SIG-M5 (cell line): ENCODE data around the gene TAAR2.
"Not testable (repeated sequence)": the region's sequence is repeated elsewhere in the genome, so short reads cannot be mapped to it uniquely, and the experiment has no call there.

Source experiments
- DNase-seq: peaks from one replicate; lab custom pipeline; 2025; lab: John Stamatoyannopoulos, UW

The TAAR2 gene

DNA sequence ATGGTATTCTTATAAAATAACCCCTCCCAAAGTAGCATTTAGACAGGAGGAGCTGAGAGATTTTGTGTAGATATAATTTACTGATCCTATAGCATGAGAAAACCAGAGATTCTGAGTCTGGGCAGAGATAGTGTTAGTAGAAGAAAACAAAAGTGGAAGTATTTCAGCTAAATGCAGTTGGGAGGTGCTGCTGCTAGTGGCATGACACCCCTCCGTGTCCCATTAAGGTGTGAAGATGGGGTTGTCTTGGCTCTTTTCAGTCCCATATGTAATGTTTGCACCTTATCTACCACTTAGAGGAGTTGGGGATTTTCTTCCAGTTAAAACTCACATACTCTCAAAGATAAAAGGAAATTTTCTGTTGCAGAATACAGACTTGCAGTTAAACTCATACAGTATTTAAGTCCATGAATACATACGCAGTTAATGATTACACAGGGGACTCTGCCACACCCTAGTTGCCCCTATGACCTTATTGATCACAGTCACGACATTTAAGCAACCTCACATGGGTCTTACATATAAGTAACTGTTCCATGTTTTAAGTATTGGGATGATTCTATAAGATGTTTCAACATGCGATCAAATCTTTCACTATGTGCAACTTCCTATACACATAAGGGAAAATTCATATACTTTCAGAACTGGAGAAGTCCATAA lies 11.5 kb downstream of the TAAR2 start:
- DNase-seq: no peak

DNA sequence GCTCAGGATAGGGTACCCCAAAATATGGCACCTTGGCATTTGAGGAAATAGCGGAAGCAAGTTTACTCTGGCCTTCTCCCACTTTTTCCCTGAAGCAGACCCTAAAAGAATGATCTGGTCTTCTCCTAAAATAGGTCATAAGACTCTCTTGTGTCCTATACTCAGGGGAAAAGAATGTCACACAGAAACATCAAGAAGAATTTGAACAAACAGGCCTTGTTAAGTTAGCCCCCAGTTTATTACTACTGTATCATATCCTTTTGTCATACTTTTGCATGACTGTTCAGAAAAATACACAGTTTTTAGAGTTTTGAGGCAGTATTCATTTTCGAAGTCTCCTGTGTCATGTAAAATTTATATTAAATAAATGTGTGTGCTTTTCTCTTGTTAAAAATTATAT lies 12.5 kb downstream of the TAAR2 start:
- no peak for DNase-seq

DNA sequence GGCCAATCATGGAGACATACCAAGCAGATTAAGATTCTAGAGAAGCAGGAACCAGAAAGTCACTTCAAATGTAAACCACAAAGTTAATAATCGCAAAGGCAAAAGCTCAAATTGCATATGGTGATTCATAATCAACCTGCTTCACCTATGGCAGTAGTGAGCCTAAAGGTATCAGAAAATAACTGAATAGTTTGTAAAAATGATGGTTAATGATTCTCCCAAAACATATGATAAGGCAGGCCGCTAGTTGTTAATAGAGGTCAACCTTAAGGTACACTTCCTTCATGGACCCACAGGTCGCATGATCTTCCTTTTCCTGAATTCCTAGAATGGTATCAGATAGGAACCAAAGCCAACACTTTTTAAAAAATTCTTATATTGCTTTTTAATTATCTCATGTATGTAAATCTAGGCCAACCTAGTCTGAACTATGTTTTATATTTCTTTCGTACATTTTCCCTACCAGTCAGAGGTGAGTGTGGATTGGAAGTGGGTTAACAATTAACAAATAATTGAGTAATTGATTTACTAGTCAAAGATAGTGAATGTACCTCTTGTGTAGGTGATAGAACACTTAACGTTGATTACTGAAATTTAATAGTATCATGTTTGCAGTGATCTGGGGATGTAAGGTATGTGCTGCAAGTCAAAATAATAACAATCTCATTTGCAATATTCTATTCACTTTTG lies 16.4 kb downstream of the TAAR2 start:
- no peak for DNase-seq

DNA sequence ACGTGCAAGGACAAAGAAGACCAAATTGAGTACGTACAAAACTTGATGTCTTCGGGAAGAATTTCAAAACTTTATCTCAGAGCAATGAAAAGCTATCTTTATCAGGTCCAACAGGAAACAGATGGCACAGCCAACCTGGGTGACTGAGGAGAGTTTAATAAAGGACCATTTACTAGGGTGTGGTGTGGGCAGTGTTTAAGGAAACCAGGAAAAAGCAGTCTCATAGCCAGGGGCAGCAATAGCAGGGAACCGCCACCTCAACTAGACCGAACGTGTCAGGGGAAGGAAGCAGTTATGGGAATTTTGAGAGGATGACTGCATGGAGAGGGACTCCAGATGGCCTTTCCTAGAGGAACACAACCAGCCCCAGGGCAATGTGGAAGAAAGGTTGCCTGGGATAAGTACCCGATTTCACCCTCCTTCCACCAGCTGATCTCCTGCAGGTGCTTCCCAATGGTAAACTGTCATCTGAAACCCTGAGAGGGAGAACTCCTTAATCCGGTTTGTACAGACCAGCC lies 19.4 kb downstream of the TAAR2 start:
- DNase-seq: no peak

DNA sequence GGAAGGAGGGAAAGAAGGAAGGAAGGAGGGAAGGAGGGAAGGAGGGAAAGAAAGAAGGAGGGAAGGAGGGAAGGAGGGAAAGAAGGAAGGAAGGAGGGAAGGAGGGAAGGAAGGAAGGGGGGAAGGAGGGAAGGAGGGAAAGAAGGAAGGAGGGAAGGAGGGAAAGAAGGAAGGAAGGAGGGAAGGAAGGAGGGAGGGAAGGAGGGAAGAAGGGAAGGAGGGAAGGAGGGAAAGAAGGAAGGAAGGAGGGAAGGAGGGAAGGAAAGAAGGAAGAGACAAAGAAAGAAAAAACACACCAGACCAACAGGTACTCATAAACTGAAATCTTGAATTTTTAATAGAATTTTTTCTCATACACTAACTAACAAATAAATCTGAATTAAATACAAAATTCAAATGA lies 23.2 kb downstream of the TAAR2 start:
- DNase-seq: not testable (repeated sequence)

DNA sequence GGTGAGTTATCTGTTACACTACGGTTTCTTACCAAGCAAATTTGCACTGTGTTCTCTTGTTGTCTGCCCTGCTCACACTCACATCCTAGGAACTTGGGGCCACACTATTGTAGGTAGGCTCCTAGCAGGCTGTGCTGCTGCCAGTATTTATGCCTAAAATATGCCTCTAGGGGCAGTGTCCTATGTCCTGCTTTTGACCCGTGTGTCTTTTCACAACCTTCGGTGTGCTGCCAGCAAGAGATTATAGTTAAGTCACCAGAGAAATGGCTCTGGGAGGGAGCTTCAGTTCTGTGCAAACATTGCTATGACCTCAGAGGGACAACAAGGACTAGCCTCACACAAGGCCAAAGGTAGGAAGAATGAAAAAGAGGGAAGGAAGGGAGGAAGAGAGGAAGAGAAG lies 25.6 kb downstream of the TAAR2 start:
- no peak for DNase-seq

DNA sequence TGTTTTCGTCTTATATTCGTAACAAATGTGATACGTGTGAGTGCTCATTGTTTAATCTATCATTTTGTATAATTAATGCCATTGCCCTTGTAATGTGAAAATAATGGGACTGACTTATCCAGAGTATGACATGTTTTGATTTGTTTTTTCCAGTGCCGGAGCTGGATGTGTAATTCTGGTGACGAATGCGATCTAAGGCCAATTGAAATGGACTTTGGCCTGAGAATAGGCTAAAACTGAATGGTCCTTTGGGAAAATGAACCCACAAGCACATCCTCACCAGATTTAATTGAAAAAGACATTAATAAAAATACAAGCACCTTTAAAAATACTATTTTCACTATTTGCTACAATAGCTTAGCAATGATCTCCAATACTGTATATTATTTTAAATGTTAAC lies 27.9 kb downstream of the TAAR2 start:
- no peak for DNase-seq

DNA sequence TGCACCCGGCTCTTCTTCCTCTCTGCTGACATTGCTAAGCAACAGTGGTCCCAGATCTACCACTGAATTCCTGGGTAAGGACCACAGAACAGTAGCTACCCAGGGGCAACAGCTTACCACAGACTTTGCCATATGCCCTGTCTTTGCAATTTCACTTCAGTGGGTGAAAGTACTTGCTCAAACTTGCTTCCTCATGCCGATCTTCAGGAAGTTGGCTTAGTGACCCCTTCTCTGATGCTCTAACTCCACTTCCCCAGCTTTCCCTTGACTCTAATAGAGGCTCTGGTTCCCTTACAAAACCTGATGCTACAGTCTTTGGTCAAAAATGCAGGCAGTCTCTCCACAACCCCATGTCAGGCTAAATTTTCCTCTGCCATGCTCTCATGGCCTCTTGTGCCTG lies 31.2 kb downstream of the TAAR2 start:
- DNase-seq: no peak

DNA sequence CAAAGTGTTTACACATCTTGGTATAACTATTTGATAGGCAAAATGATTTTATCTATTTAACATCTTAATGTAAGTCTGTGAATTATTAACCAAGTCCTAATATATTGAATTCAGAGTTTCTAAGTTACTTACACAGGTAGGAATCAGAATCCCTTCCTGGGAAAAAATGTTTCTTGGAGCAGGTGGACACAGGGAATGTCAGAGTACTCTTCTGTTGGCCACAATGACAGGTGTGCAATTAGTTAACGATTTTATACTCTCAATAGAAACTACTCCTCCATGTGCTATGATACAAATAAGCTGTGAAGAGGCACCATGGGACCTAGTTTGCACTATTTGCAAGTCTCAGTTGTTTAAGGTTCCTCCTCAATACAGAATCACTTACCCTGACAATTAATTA lies 33.7 kb downstream of the TAAR2 start:
- no peak for DNase-seq

DNA sequence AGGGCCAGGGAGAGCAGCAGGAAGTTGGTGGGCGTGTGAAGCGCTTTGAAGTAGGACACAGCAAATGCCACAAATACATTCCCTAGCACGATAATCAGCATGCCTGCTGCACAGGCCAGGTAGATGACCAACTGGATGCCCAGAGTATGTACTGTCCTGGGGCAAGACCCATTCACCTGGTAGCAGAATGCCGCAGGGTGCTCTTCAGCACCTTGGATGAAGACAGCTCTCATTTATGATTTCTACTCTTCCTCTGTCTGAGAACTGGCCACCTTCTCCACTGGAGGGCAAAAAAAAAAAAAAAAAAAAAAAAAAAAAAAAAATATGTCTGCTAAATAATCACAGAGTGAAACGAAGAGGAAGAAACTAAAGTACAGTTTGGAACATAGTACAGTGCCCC lies 34.6 kb downstream of the TAAR2 start, which contains the start of gene TAAR5:
TSS of gene TAAR5 (minus strand) at position 288 of the 400 bp plus-strand sequence. CDS start at position 233, 55 bp downstream.
- DNase-seq: no peak

DNA sequence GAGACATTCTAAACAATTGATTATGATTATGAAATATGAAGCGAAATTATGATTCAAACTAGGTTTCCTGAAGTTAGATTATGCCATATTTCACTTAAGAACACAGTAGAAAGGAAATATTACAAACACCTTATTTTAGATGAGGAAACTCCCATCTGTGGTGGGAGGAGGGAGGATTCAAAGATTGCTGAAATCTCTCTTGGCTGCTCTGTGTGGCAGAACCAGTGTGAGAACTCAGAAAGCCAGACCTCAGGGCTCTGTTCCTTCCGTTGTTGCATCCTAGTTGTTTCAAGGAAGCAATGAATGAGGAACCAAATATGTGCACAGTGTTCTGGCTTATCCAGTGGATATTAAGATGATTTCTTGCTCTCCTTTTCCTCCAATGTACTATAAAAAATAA lies 36.7 kb downstream of the TAAR2 start:
- no peak for DNase-seq

DNA sequence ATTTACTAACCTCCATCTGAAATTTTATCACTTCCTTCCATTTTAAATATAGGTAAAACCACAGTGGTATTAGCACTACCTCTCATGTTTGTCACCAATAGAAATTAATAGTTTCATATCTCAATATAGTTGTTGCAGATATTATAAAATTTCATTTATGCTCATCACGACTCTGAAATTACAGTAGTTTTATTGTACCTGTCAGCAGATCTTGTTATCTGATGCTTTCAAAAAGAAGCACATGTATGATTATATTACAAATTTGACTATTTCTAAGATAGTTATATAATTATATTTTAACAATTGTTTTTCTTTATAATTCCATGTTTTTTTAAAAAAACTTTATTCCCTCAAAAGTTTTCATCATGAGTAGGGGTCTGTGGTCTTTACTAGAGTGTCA lies 39.4 kb downstream of the TAAR2 start:
- DNase-seq: no peak

DNA sequence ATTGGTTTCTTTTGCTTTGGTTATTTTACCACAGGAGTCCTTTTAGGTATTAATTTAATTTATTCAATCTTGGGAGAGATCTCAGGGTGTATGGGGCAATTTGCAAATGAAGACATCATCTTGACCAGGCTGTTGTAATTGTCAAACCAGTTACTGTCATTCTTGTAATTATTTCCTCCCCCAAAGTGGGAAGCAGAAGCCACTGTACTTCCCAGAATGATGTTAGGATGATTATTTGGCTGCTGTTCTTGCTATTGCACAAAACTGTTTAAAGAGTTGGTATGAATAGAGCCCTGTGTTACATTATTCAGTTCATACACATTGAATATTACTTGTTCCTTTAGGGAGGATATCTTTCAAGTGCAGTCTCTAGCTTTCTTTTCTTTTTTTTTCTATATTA lies 52.3 kb downstream of the TAAR2 start:
- no peak for DNase-seq

DNA sequence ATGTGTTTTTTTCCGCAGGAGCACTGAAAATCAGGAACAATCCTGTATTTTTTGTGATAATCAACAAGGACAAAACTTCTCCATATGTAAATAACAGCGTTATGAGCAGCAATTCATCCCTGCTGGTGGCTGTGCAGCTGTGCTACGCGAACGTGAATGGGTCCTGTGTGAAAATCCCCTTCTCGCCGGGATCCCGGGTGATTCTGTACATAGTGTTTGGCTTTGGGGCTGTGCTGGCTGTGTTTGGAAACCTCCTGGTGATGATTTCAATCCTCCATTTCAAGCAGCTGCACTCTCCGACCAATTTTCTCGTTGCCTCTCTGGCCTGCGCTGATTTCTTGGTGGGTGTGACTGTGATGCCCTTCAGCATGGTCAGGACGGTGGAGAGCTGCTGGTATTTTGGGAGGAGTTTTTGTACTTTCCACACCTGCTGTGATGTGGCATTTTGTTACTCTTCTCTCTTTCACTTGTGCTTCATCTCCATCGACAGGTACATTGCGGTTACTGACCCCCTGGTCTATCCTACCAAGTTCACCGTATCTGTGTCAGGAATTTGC lies 53.8 kb downstream of the TAAR2 start, which contains the start of gene TAAR6:
TSS of gene TAAR6 (plus strand) at position 102 of the 557 bp plus-strand sequence. CDS start at position 102, 0 bp downstream.
- no peak for DNase-seq

DNA sequence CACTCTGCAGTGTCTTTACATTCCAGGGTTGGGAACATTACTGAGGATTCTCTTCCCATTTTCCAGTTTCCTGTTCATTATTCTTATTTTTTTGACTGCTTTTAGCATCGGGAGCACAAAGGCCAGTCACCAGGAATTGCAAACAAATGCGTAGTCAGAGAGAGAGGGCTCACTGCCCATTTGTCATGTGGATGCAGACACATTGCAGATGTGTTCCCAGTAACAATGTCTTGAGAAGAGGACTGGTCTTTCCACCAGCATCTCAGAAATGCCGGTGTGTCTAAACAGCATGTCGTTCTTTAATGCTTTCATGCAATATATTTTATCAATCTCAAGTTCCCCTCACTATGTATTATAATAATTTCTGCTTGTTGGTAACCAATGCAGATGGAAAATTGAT lies 54.9 kb downstream of the TAAR2 start:
- DNase-seq: no peak

DNA sequence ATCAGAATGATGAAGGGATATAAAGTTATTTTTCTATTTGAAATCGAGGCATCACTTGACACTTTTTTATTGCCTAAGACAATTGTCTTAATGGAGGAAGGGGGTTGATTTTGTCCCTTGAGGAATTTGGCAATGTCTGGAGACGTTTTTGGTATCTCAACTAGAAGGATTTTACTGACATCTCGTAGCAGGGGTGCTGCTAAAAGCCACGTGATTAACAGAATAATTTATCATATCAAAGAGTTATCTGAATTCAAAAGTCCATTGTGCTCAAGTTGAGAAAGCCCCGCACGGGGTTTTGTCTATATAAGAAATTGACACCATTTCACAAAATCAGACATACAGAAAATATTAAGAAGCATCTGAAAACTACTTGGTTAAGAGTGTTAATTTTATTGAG lies 55.5 kb downstream of the TAAR2 start:
- DNase-seq: no peak

DNA sequence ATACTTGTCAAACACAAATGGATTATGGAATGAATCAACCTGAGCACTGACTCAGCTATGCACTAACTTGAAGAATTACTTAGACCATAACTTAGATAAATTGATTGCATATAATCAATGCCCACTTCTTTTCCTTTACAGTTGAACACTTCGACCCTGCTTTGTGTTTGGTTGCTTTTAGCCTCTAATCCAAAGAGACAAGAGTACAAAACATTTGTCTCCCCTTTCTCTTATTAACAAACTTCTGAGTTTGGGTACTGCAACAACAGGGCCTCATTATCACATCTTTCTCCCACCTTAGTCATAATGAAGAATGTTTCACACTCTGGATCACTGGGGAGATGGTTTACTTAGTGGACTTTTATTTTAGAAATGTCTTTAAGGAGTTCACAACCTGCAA lies 56.5 kb downstream of the TAAR2 start:
- DNase-seq: no peak
